HG03175 (cell line): Measurements from ENCODE around the gene NPHS1.
"Not testable (repeated sequence)": the region's sequence is repeated elsewhere in the genome, so short reads cannot be mapped to it uniquely, and the experiment has no call there.

Experiments used
- ATAC-seq: cut with Tn5 transposase; IDR thresholded peaks from one replicate; pipeline ENCODE4 v1.9.1; 2021; ENCODE audit warnings: mild to moderate bottlenecking, moderate library complexity; ENCODE audit not compliant: unreplicated experiment

NPHS1 gene

DNA sequence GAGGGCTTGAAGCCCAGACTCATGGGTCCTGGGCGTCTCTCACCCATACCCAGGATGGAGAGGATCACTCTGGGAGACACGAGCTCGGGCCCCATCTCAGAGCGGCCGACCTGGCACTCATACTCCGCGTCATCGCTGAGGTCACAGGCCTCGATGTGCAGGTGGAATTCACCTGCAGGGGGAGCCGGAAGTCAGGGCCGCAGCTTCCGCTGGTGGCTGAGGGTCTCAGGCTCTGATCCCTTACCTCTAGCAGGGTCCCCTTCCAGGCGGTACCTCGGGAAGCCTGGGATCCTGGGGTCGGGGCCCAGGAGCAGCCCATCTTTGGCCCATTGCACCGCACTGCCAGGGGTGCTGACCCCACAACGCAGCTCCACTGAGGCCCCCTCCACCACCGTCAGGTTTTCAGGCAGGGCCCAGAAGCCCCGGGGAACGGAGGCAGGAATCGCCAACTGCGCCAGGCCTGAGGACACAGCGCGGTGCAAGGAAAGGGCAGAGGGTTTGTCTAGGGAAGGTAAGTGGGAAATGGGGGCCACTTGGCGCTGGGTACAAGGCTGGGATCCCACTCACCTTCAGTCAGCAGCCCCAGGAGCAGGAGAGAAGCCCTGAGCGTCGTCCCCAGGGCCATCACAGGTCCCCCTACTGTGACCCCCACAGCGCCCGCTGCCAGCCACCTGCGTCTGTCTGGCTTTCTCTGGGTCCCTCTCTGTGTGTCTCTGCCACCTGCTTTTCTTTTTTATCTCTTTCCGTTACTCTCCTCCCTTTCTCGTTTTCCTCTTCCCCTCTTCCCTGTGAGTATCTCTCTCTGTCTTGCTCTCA, 883 bp downstream of the NPHS1 start:
- ATAC-seq: no peak

- ATAC-seq: no peak
Measured at GRCh38 chr19:35848919-35849505, 3.3 kb downstream of the NPHS1 start.

DNA sequence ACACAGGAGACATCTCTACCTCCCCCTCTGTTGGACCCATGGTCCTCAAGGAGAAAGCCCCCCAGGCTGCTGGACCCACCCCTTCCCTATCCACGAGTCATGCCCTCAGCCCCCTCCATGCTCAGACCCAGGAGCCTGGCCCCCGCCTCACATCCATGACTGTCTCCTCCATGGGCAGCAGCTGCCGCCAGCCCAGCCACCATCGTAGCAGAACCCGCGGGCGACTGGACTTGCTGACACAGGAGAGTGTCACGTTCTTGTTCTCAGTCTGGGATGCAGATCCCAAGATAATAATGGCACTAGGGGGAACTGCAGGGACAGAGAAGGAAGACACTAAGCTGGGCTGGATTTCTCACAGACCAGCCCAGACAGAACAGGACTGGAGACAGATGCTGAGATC, 3.8 kb downstream of the NPHS1 start:
- no peak for ATAC-seq

DNA sequence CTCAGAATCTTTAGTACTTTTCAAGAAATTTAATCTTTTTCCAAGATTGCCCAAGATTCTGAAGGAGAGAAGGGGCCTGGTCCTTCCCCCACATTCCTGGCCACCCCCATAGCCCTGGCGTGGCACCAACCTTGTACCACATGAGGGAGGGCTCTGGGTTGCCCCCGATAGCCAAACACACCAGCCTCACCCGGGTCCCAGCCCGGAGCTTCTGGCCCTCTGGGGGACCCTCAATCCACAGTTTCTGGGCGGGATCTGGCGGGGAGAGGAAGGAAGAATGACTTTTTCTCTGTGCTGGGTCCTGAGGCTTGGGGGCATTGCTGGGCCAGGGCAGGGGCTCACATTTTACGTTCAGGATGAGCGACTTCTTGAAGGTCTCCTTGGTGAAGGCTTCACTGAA, 4.4 kb downstream of the NPHS1 start:
- ATAC-seq: no peak

DNA sequence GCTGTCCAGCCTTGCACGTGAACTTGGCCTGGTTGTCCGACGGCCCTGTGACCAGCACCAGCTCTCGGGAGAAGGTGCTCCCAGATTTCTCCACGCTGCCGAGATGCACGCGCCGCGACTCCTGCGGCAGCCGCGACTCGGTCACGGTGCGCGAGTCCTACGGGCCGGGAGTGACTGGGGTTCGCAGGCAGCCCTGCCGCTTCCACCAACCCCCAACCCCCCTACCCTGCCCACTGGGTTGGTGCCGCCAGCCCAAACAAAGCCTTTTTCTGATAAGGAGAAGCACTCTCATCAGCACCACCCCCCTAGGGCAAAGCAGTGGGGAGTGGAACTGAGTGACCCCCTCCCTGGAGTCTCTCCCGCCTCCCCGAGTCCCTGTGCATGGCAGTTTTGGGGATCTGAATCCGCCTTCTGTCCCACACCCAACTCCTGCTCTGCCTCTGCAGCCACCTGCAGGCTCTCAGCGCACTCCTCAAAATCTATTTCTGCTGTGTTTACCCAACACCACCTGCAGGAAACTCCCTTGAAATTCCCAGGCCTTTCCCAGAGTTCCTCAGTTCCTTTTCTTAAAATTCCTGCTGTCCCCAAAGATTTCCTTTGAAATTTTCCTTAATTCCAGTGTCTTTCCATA, 6.2 kb downstream of the NPHS1 start:
- no peak for ATAC-seq

DNA sequence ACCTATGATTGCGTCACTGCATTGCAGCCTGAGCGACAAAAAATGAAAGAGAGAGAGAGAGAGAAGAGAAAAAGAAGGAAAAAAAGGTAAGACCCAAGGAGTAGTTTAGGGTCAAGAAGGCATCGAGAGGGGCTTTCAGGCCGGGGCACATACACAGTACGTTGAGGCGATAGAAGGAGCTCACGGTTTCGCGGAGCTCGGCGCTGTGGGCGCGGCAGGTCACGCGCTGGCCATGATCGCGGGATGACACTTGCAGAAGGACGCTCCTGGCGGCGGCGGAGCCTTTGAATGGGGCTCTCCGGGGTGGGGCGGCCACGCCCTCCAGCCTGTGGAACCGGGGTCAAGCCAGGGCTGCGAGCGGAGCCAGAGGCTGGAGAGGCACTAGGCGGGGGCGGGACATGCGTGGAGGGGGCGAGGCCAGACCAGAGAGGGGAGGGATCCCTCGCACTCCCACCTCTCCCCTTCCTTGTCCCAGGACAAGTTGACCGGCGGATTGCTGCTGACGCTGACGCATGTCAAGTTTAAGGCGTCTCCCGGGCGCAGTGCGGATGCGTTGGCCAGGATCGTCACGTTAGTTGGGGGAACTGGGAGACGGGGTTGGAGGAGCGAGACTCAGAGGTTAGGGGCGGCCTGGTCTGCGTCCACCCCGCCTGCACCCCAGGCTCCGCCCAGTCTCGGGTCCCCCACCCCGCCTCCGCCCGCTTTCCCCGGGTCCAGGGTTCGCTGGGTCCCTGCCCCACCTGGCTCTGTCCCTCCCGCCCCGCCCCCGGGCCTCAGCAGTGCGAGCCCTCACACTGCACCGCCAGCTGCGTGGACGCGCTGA, 6.9 kb downstream of the NPHS1 start:
- ATAC-seq: no peak

GRCh38 chr19:35844482-35845214, 7.7 kb downstream of the NPHS1 start:
- no peak for ATAC-seq

- no peak for ATAC-seq
Measured at GRCh38 chr19:35843676-35844481, 8.4 kb downstream of the NPHS1 start.

GRCh38 chr19:35842666-35843272, 9.5 kb downstream of the NPHS1 start:
- no peak for ATAC-seq

GRCh38 chr19:35841961-35842595, 10.2 kb downstream of the NPHS1 start:
- ATAC-seq: no peak

- ATAC-seq: not testable (repeated sequence)
Measured at GRCh38 chr19:35836096-35836495, 16.2 kb downstream of the NPHS1 start.

DNA sequence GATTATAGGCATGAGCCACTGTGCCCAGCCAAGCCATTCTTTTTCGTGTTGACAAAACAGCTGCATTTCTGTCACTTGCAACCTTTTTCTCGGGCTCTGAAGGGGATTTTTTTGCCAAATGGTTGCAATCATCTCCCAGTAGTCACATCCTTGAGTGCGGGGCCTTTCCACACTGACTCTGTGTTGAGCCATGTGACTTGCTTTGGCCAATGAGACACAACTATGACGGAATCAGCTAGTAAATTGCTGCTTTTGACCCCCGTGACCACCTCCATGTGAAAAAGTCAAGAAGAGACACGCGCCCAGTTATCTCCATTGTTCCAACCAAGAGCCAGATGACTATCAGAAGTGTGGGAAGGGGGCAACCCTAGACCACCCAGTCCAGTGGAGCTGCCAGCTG, 18.3 kb downstream of the NPHS1 start:
- ATAC-seq: no peak

DNA sequence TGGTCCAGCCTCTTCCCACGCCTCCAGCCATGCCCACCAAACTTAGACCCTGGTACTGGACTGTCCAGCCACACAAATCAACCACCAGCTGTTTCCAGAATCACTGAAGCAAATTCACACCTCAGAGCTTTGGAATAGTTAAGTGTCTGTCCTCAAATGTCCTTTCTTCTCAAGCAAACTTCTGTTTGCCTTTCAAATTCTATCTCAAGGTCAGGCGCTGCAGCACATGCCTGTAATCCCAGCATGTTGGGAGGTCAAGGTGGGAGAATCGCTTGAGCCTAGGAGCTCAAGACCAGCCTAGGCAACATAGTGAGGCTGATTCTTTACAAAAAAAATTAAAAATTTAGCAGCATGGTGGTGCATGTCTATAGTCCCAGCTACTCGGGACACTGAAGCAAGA, 20.2 kb downstream of the NPHS1 start:
- ATAC-seq: no peak

- no peak for ATAC-seq
Measured at GRCh38 chr19:35830986-35831385, 21.3 kb downstream of the NPHS1 start.

- no peak for ATAC-seq
Measured at GRCh38 chr19:35828692-35829301, 23.5 kb downstream of the NPHS1 start.

GRCh38 chr19:35824150-35824549, 28.2 kb downstream of the NPHS1 start:
- no peak for ATAC-seq

- ATAC-seq: no peak
Measured at GRCh38 chr19:35822579-35822978, 29.7 kb downstream of the NPHS1 start.

- ATAC-seq: no peak
Measured at GRCh38 chr19:35818445-35818844, 33.9 kb downstream of the NPHS1 start.
